ENCODE results near the gene ABCA7. TPM values are rescaled to one million over a fixed set of nuclear protein-coding genes. Genes with fewer than 3 reads are reported as not detected.

Gene ABCA7
- total and polyA plus RNA-seq, 2 of the 13 experiments (the other 11 are each of a cell fraction or from before 2014, with no cell fraction given) = 4.4 to 32.4 TPM

DNA sequence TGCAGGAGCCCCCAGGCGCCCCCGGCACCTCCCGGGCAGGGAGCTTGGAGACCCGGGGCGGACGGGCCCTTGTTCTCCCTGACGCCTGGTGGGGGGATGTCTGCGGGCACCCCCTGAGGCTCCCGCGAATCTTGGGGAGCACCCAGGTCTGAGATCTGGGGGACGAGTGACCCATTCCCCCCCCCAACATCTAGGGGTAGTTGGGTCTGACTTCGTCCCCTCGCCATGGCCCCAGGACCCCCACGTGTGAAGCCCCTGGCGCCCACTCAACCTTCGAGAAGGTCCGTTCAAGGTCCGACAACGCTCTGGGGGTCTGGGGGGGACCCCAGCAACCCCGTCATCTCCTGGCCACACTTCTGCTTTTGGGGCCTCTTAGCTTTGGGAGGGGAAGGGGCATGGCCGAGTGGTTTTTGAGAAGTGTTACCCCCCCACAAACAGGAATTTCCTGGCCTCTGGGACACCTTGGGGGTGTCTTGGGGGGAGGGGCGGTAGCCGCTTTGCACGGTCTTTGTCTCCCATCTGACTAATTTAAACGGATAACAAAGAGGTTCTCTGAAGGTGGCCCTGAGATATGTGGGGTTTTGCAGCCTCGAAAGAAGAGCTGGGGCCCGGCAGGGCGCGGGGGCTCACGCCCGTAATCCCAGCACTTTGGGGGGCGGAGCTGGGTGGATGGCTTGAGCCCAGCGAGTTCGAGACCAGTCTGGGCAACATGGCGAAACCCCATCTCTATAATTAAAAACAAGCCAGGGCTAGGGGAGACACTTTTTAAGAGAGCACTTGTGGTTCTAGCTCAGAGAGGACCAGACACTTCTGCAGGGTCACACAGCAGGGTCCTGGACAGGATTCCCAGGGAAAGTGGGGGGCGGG is 12.9 kb upstream of the ABCA7 start (continued):
- TF ChIP-seq REPIN1 (CRISPR knock-in tag; IDR thresholded peaks at IDR 0.05; ENCODE audit: borderline replicate concordance, low read depth) (no peak; the same call in 1 of the 2 replicates), ZNF614 (CRISPR knock-in tag; IDR thresholded peaks at IDR 0.05; ENCODE audit: borderline replicate concordance) (no peak), PRPF4 (IDR thresholded peaks at IDR 0.05; ENCODE audit: low read depth, low read length, poor library complexity, severe bottlenecking) (no peak), HHEX (CRISPR knock-in tag; IDR thresholded peaks at IDR 0.05) (no peak), KMT2A (CRISPR knock-in tag; IDR thresholded peaks at IDR 0.05) (no peak), ATF7-NPFF (CRISPR knock-in tag; IDR thresholded peaks at IDR 0.05; ENCODE audit: low read depth) (no peak), HMGA1 (CRISPR knock-in tag; conservative IDR thresholded peaks at IDR 0.05) (no peak), DR1 (CRISPR knock-in tag; IDR thresholded peaks at IDR 0.05) (no peak), MAFK (conservative IDR thresholded peaks at IDR 0.05 in 1 of 2, IDR thresholded peaks at IDR 0.05 in 1 of 2; ENCODE audit: low read length in 2 of 2) (no peak), NR3C1 (CRISPR knock-in tag; IDR thresholded peaks at IDR 0.05) (no peak), HOXD1 (CRISPR knock-in tag; IDR thresholded peaks at IDR 0.05) (0 out of 2 replicates have a peak, but pooled peaks have one; percentile 29), ZNF557 (CRISPR knock-in tag; IDR thresholded peaks at IDR 0.05) (0 out of 2 replicates have a peak, but pooled peaks have one; percentile 29), ZNF577 (CRISPR knock-in tag; IDR thresholded peaks at IDR 0.05; ENCODE audit: borderline replicate concordance, low read depth) (no peak), ZNF44 (CRISPR knock-in tag; IDR thresholded peaks at IDR 0.05) (no peak), RBAK (CRISPR knock-in tag; IDR thresholded peaks at IDR 0.05) (no peak), ISL2 (CRISPR knock-in tag; IDR thresholded peaks at IDR 0.05) (peak; percentile 40; the same call in 1 of the 2 replicates), ZNF256 (CRISPR knock-in tag; conservative IDR thresholded peaks at IDR 0.05) (no peak), RCOR2 (CRISPR knock-in tag; IDR thresholded peaks at IDR 0.05) (no peak), ZMYM2 (CRISPR knock-in tag; IDR thresholded peaks at IDR 0.05) (no peak), ZNF713 (CRISPR knock-in tag; IDR thresholded peaks at IDR 0.05) (no peak), ZNF788 (CRISPR knock-in tag; IDR thresholded peaks at IDR 0.05; ENCODE audit: borderline replicate concordance) (no peak), ZNF883 (CRISPR knock-in tag; IDR thresholded peaks at IDR 0.05; ENCODE audit: not compliant biosample characterization) (peak; percentile 33), ZNF136 (CRISPR knock-in tag; IDR thresholded peaks at IDR 0.05; ENCODE audit: low read depth) (no peak)
- TF ChIP-seq, protein P1, sequence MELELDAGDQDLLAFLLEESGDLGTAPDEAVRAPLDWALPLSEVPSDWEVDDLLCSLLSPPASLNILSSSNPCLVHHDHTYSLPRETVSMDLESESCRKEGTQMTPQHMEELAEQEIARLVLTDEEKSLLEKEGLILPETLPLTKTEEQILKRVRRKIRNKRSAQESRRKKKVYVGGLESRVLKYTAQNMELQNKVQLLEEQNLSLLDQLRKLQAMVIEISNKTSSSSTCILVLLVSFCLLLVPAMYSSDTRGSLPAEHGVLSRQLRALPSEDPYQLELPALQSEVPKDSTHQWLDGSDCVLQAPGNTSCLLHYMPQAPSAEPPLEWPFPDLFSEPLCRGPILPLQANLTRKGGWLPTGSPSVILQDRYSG (CRISPR knock-in tag; IDR thresholded peaks at IDR 0.05) = no peak
- TF ChIP-seq, protein P2, sequence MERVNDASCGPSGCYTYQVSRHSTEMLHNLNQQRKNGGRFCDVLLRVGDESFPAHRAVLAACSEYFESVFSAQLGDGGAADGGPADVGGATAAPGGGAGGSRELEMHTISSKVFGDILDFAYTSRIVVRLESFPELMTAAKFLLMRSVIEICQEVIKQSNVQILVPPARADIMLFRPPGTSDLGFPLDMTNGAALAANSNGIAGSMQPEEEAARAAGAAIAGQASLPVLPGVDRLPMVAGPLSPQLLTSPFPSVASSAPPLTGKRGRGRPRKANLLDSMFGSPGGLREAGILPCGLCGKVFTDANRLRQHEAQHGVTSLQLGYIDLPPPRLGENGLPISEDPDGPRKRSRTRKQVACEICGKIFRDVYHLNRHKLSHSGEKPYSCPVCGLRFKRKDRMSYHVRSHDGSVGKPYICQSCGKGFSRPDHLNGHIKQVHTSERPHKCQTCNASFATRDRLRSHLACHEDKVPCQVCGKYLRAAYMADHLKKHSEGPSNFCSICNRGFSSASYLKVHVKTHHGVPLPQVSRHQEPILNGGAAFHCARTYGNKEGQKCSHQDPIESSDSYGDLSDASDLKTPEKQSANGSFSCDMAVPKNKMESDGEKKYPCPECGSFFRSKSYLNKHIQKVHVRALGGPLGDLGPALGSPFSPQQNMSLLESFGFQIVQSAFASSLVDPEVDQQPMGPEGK (CRISPR knock-in tag; IDR thresholded peaks at IDR 0.05) = peak; percentile 43; the same call in 1 of the 2 replicates

Data from HepG2 (cell line).